DOHH2 (cell line): ENCODE measurements around the gene TNFAIP6.

Experiments used
- H3F3A ChIP-seq: fragments of 200-600 bp; sonication (generic), shearing (Covaris generic); 2 replicates; pipeline ENCODE4 v1.6.0; 2016; ENCODE audit warnings: antibody characterized with exemption, mild to moderate bottlenecking; ENCODE audit not compliant: control insufficient read depth, insufficient read depth
- H3K27ac ChIP-seq: fragments of 200-600 bp; sonication (generic); 2 replicates; pipeline ENCODE4 v1.5.1; 2014; ENCODE audit warnings: low read depth, mild to moderate bottlenecking, low read length, moderate library complexity
- H3K27me3 ChIP-seq: fragments of 200-600 bp; sonication (generic); 2 replicates; pipeline ENCODE4 v1.6.1; 2014; ENCODE audit warnings: mild to moderate bottlenecking, low read length, mixed read lengths; ENCODE audit not compliant: control insufficient read depth
- H3K36me3 ChIP-seq: fragments of 200-600 bp; sonication (generic); 2 replicates; pipeline ENCODE4 v1.6.1; 2014; ENCODE audit warnings: mild to moderate bottlenecking, low read length, moderate library complexity, mixed read lengths; ENCODE audit not compliant: control insufficient read depth
- H3K4me1 ChIP-seq: fragments of 200-600 bp; sonication (generic); 2 replicates; pipeline ENCODE4 v1.6.1; 2014; ENCODE audit warnings: mild to moderate bottlenecking, low read length, mixed read lengths; ENCODE audit not compliant: control insufficient read depth
- H3K4me2 ChIP-seq: fragments of 200-600 bp; sonication (generic); 2 replicates; pipeline ENCODE4 v1.6.0; 2014; ENCODE audit warnings: mild to moderate bottlenecking, low read length, moderate library complexity
- H3K4me3 ChIP-seq: fragments of 200-600 bp; sonication (generic); 2 replicates; pipeline ENCODE4 v1.5.1; 2014; ENCODE audit warnings: mild to moderate bottlenecking, low read length, mixed read lengths
- H3K79me2 ChIP-seq: fragments of 200-600 bp; sonication (generic); 2 replicates; pipeline ENCODE4 v1.6.1; 2014; ENCODE audit warnings: mild to moderate bottlenecking, low read length, mixed read lengths; ENCODE audit not compliant: control insufficient read depth
- H3K9me2 ChIP-seq: fragments of 200-600 bp; sonication (generic); replicated peaks from 2 replicates; pipeline ENCODE4 v1.6.1; 2014; ENCODE audit warnings: mild to moderate bottlenecking, low read length, mixed read lengths; ENCODE audit not compliant: control insufficient read depth
- H3K9me3 ChIP-seq: fragments of 200-600 bp; sonication (generic); 2 replicates; pipeline ENCODE4 v1.6.1; 2014; ENCODE audit warnings: antibody characterized with exemption, low read length, mixed read lengths; ENCODE audit not compliant: control insufficient read depth, insufficient read depth
- H4K20me1 ChIP-seq: fragments of 200-600 bp; sonication (generic); 2 replicates; pipeline ENCODE4 v1.6.0; 2014; ENCODE audit warnings: low read depth, mild to moderate bottlenecking, antibody characterized with exemption, low read length, moderate library complexity; ENCODE audit not compliant: control insufficient read depth, insufficient read depth
- EZH2phosphoT487 ChIP-seq: fragments of 200-600 bp; sonication (generic); IDR thresholded peaks from 2 replicates; pipeline ENCODE4 v1.6.1; 2017; ENCODE audit warnings: borderline replicate concordance, mild to moderate bottlenecking, antibody characterized with exemption, low read length, moderate library complexity, mixed read lengths
- TF ChIP-seq, protein P1 (sequence below): fragments of 200-600 bp; sonication (generic); IDR thresholded peaks from one replicate; pipeline ENCODE4 v1.5.1; 2014; ENCODE audit warnings: antibody characterized with exemption, mild to moderate bottlenecking, low read depth, low read length; ENCODE audit not compliant: poor library complexity, severe bottlenecking

Gene TNFAIP6

DNA sequence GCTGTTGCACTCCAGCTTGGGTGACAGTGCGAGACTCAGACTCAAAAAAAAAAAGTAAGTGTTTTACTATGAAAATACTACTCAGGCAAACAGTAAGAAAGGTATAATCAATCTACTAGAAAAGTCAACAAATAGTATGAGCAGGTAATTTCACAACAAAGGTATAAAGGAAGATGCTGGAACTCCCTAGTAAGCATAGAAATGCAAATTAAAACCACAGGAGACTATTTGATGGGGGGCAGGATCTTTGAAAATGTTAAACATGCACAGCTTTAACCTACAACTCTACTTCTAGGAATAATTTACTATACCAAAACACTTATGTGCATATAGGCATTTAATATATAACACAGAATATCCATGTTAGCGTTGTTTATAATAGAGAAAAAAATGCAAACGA lies 24.3 kb upstream of the TNFAIP6 start:
- Histone ChIP-seq H3K4me2 (no peak overlapping the region), H4K20me1 (no peaks in the 10 kb centered on the region), H3K27me3 (peaks cover 9% of the 10 kb centered on the region; the same call in 1 of the 2 replicates), H3K9me2 (no peaks in the 10 kb centered on the region), H3K4me1 (no peaks in the 10 kb centered on the region), H3K79me2 (no peaks in the 10 kb centered on the region), H3K27ac (no peak overlapping the region), H3K36me3 (no peaks in the 10 kb centered on the region), H3K9me3 (no peaks in the 10 kb centered on the region), H3F3A (no peaks in the 10 kb centered on the region), H3K4me3 (no peak overlapping the region)
- no peak for TF ChIP-seq EZH2phosphoT487
- TF ChIP-seq, protein P1, sequence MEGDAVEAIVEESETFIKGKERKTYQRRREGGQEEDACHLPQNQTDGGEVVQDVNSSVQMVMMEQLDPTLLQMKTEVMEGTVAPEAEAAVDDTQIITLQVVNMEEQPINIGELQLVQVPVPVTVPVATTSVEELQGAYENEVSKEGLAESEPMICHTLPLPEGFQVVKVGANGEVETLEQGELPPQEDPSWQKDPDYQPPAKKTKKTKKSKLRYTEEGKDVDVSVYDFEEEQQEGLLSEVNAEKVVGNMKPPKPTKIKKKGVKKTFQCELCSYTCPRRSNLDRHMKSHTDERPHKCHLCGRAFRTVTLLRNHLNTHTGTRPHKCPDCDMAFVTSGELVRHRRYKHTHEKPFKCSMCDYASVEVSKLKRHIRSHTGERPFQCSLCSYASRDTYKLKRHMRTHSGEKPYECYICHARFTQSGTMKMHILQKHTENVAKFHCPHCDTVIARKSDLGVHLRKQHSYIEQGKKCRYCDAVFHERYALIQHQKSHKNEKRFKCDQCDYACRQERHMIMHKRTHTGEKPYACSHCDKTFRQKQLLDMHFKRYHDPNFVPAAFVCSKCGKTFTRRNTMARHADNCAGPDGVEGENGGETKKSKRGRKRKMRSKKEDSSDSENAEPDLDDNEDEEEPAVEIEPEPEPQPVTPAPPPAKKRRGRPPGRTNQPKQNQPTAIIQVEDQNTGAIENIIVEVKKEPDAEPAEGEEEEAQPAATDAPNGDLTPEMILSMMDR = no peak

DNA sequence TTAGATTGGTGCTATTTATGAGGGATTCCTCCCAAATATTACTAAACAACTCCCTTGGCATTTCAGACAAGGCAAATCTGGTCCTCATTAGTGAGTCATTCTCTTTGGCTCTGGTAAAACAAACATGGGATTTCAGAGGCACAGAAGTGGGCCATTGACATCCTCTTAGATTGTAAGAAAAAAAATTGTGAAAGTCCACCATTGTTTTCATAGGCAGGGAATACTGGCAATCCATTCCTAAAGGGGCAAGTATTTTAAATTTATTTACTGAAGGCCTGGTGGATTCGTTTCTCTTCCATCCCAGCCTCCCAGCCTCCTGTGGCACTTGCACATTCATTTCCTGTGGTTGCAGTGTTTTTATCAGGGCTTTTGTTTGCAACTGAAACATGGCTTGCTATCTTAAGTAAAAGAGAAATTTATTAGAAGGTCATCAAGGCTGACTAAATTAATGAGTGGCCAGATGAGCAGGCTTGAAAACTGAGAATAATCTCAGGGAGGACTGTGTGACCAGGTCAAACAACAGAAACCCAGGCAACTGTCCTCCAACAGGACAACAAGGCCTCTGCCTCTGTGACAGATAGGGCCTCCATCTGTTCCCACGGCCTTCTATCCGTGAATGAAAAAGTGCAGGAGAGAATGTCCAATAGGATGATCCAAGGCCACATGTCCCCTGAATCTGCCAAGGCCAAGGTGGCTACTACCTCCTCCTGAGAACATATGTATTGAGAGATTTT lies 23.1 kb upstream of the TNFAIP6 start:
- Histone ChIP-seq H3K4me1 (no peaks in the 10 kb centered on the region), H3K4me3 (no peak overlapping the region), H3K4me2 (no peak overlapping the region), H3K27me3 (peaks cover 9% of the 10 kb centered on the region; the same call in 1 of the 2 replicates), H3K9me3 (no peaks in the 10 kb centered on the region), H3K79me2 (no peaks in the 10 kb centered on the region), H3K36me3 (no peaks in the 10 kb centered on the region), H3F3A (no peaks in the 10 kb centered on the region), H4K20me1 (no peaks in the 10 kb centered on the region), H3K27ac (no peak overlapping the region), H3K9me2 (no peaks in the 10 kb centered on the region)
- TF ChIP-seq, protein P1 = no peak
- no peak for TF ChIP-seq EZH2phosphoT487

DNA sequence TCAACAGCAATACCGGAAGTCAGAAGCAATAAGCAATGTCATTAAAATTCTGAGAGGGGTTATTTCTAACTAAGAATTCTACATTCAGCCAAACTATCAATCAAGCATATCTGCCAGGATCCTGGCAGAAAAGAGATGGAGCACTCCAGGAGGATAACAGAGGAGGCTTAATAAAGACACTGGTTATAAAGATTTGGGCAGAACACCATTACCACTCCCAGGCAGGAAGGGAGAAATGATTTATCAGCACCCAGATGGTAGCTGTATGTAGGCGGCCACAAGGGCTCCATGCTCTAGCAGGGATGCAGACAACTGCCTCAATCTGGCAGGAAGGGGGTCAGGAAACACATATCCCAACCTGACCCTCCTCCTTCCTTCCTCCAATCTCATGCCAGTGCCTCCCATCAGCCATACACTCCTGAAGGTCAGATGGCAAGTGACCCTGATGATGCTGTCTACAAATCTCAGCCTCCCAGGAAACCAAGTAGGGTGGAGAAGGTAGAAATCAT lies 20.5 kb upstream of the TNFAIP6 start:
- Histone ChIP-seq H3K27me3 (0 out of 2 replicates have a peak, but pooled peaks cover 4% of the 10 kb centered on the region), H4K20me1 (no peaks in the 10 kb centered on the region), H3K79me2 (no peaks in the 10 kb centered on the region), H3K4me1 (no peaks in the 10 kb centered on the region), H3K9me3 (no peaks in the 10 kb centered on the region), H3K27ac (no peak overlapping the region), H3K4me3 (no peak overlapping the region), H3F3A (no peaks in the 10 kb centered on the region), H3K36me3 (no peaks in the 10 kb centered on the region), H3K9me2 (no peaks in the 10 kb centered on the region), H3K4me2 (no peak overlapping the region)
- TF ChIP-seq, protein P1 = no peak
- no peak for TF ChIP-seq EZH2phosphoT487
